Effector CD8-positive, alpha-beta T cell (primary cell): ENCODE data around the gene ZNF217.
A peak's percentile ranks its signal among the peaks of the same experiment; 100 is the strongest.
"Not testable (repeated sequence)": the region's sequence is repeated elsewhere in the genome, so short reads cannot be mapped to it uniquely, and the experiment has no call there.

Experiments
- DNase-seq: peaks from one replicate; lab custom pipeline; 2025; lab: John Stamatoyannopoulos, UW

ZNF217 gene

DNA sequence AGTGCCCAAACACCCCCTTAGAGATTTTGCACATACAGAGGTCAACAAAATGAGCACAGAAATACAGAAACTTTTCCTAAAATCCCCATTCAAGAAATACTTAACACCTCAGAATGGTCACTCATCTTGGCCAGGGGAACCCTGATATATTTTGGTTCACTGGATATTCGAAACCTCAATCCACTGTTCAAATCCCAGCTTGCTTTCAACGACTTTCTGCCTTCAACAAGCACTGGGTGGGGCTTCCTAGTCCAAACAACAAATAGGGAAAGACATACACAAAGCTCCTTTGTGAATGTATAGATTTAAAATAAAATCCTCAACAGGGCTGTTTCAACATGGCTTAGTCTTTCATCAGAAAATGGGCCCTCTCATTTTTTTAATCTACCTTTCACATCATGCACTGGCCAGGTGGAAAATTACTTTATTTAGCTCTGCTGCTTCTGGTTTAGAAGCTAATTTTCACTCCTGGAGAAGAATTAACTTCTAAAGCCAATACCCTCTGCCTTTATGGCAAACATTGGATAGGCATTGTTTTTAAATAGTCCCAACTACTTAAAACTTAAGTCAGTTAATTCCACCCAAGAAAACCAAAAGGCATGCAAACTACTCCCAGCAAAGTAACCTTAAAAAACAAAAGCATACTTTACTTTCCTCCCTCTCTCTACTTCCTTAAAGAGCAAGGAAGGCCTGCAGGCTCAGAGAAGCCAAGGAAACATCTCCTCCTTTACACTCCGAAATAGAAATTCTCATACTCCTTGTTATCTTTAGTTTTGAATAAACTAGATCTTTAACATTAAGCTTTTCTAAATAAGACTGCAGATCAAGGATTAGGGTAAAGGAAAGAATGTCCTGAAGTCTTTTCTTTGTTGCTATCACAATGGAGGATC is 9.7 kb downstream of the ZNF217 start:
- DNase-seq, result not testable (repeated sequence)

DNA sequence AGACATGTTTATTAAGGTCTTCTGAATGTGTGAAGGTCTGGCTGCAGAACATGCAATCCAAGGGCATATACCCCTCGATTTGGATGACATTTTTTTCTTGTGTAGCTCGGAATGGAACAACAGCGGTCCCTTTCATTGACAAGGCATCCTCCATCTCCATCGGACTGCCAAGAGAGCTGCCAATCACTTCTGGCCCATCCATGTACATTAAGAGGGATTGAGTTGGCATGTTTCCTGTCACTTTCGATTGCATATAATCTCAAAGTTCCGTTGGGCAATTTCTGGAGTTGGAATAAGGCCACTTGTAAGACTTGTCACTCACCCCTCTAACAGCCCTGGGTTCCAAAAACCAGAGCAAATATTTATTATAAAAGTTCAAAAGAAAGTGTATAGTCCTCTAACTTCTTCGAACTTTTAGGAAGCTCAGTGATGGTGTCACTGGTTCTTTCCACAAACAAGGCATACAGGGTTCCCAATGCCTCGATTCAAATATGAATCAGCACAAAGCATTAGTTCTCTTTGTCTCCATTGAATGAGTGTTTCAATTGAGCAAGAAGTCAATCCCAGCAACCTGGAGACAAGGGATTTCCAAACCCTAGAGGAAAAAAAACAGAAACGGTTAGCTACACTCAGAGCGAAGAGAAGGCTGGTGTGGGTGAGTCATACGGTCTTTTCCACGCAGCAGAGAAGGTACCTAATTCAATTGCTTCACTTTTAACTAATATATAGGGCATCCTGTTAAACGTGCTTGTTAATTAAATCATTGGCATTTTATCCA is 10.9 kb downstream of the ZNF217 start:
- no peak for DNase-seq

DNA sequence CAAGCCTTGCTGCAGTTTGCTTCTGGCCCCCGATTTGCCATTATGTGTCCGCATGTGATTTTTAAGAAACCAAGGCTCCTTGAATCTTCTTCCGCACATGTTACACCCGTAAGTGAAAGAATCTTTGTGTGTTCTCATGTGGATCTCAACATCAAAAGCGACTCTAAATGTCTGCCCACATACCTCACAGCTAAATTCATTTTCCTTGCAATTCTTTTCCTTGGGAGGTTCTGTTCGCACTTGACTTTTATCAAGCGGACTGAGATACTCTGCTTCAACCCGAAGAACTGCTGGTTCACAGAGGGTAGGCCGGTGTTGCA is 11.4 kb downstream of the ZNF217 start:
- DNase-seq, result no peak

- no peak for DNase-seq
Measured at GRCh38 chr20:53581444-53582250, 12.0 kb downstream of the ZNF217 start.

DNA sequence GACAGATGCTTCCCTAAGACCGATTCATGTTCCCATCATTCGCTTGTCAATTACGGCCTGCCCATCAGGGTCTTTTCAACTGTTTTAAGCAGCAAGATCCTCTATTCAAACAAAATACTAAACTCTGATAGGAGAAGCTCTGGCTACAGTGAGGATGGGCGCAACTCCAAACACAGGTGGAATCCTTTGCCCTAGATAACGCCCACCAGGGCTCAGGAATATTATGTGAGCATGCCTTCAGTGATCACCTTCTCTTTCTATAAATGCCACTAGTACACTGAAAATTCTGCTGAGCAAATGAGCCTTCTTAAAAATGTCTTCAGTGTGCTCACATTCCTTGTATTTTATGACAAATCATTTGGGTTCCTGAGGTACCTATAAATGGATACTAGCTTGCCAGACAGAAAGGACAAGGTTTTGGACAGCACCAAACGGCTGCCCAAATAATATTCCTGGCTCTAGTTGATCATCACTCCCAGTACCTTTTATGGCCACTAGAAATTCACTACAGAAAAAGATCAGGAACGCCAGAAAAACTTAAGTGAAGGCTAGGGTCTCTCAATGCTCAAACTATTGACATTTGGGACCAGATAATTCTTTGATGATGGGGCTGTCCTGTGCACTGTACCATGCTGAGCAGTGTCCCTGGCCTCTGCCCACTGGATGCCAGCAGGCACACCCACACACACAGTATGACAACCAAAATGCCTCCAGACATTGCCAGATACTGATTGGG is 13.1 kb downstream of the ZNF217 start:
- no peak for DNase-seq

GRCh38 chr20:53579581-53580375 is 13.9 kb downstream of the ZNF217 start:
- DNase-seq, result no peak

DNA sequence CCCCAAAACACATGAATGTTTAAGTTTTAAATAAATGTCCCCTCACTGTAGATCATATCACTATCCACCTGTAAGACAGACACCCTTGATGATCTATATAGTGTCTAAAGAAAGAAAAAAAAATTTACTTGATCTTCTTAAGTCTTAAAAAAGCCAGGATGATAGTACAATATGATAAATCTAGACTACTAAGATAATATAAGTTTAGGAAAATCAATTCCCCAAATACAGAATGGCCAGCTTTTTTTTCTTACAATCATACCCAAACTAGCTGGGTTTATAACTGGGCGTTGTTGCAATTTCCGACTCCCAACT is 14.4 kb downstream of the ZNF217 start:
- no peak for DNase-seq

- DNase-seq, result peak; percentile 35
Measured at GRCh38 chr20:53578492-53579222, 15.0 kb downstream of the ZNF217 start.

GRCh38 chr20:53576586-53577318 is 16.9 kb downstream of the ZNF217 start:
- no peak for DNase-seq

- no peak for DNase-seq
Measured at GRCh38 chr20:53576195-53576580, 17.5 kb downstream of the ZNF217 start.

- DNase-seq, result no peak
Measured at GRCh38 chr20:53575481-53576194, 18.0 kb downstream of the ZNF217 start.

DNA sequence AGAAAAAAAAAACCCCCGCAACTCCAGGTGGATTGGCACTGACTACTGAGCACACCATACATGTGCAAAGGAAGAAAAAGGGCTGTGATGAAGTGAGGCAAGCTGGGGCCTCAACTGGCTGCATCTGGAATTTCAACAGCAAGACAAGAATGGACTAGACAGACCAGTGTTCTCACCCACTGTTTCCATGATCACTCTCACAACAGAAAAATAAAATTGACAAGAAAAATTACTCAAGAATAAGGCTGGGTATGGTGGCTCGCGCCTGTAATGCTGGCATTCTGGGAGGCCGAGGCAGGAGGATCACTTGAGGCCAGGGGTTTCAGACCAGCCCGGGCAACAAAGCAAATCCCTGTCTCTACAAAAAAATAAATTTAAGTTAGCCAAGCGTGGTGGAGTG is 18.8 kb downstream of the ZNF217 start:
- DNase-seq, result no peak

DNA sequence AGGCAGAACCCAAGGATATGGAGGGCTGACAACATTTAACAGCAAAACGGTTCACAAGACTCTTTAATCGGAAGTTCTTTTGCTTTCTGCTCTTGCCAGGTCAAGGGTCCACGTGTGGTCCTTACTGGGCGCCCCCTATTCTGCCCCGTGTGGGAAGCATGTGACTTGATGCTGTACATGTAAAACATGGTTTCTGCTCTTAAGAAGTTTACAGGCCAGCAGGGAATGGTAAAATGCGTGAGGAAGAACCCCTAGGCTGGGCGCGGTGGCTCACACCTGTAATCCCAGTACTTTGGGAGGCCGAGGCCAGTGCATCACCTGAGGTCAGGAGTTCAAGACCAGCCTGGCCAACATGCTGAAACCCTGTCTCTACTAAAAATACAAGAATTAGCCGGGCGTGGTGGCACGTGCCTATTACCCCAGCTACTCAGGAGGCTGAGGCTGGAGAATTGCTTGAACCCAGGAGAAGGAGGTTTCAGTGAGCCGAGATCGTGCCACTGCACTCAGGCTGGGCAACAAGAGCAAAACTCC is 19.3 kb downstream of the ZNF217 start:
- no peak for DNase-seq

DNA sequence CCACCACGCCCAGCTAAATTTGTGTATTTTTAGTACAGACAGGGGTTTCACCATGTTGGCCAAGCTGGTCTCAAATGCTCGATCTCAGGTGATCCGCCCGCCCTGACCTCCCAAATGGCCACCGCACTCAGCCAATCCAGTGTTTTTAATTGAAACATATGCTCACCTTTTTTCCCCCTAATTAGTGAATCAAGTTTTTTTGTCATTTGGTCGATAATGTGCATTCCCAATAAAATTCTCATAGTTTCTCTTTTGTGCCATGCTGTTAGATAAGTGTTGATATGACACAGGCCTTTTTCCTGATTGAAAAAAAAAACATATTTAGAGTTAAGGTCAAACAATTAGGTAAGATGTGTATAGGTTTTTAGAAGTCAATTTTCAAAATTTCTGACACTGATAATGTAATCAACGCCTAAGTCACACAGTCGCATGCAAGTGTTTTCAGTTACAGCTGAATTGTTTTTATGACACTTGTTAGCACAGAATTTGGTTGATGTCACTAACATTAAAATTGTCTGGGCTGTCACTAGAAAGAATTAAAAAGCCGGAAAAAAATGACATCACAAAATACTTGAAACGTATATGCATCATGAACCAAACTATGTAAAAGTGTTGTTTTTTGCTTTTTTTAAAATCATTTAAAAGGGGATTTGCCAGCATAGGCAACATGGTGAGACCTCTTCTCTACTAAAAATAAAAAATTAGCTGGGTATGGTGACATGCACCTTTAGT is 21.9 kb downstream of the ZNF217 start:
- no peak for DNase-seq

DNA sequence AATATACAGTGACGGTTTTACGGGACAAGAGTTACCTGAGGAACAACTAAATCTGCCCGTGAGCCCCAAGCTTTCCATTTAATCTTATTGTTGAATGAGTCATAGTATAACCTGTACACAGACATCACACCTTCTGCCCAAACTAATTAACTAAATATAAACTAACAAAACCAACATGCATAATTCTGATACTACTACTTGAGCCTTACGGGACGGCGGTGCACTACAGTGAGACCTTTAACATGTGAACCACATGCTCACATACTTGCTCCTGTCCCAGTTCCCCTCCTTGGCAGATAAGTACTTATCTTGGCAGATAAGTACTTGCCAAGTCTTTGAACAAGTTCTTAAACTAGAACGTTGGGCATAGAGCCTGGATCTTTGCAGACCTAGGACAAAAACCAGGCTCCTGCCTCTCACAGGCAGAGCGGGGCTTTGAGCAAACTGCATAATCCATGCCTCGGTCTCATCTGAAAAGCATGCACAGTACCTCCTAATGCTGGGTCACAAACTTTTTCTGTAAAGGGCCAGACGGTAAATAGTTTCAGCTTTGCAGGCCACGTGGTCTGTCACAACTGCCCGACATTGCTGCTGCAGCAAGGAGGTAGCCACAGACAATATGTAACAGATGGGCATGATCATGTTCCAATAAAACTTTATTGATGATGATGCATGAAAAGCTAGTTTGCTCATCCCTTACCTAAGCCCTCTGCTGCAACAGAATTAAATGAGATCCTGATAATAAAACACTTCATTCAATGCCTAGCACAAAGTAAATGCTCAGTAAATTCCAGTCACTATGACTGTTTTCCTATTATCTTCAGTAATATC is 23.0 kb downstream of the ZNF217 start:
- no peak for DNase-seq

DNA sequence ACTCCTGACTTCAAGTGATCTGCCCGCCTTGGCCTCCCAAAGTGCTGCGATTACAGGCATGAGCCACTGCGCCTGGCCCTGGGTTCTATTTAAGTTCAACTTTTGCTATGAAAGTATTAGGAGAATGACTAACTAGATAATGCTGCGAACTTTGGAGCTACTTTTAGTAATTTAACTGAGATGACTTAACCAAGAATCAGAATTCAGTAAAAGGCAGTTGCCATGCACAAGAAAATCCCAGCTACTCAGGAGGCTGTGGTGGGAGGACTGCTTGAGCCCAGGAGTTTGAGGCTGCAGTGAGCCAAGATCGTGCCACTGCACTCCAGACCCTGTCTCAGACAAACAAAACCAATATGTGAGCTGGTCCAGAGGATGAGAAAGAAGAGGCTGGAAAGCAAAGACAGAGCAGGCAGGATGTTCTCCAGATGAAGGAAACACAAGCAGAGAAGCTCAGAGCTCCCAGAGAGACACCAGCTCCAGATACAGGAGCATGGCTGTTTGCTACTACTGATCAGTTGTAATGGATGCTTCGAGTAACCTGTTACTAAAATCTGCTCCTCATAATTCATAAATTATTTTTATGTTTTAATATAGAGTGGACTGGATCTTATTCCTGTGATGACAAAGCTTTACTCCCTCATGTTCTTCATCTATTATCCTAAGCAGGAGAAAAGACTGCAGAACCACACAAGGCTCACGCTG is 23.9 kb downstream of the ZNF217 start:
- no peak for DNase-seq

GRCh38 chr20:53569005-53569404 is 24.6 kb downstream of the ZNF217 start:
- DNase-seq, result no peak
